HT-29 (cell line): ENCODE measurements around the gene EDIL3. TPM values are rescaled to one million over a fixed set of nuclear protein-coding genes. Genes with fewer than 3 reads are reported as not detected.
A peak's percentile ranks its signal among the peaks of the same experiment; 100 is the strongest.

Experiments
- DNase-seq: peaks from one replicate; pipeline ENCODE4 v3.0.0-alpha.2; 2015; ENCODE audit warnings: low spot score
- total RNA-seq: library from RNA; depleted of rRNA; stranded (reverse); fragments of >200 nt; shearing (Covaris generic); gene quantifications from 2 replicates; pipeline ENCODE4 v1.2.3, GENCODE V29; 2014

The EDIL3 gene
- total RNA-seq, 1 experiment from 2014 or later = not detected

- DNase-seq = no peak
These were observed 419.2 kb downstream of the EDIL3 start for GRCh38 chr5:83965441-83965840.

DNA sequence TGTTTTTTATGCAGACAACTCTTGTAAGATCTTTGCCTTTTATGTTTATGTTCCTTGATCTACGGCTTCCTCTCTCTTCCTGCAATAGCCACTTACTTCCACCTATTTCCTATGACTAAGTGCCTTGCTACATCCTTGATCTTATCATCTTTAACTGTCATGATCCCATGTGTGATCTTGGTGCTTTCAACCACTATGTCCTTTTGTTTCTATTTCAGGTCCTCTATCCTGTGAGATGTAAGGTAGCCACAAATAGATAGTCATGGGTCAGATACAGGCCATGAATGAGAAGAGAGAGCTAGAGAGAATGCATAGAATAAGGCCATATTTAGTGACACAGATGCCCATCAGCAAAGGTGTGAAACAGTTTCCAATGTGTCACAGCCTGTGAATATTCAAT, 420.4 kb downstream of the EDIL3 start:
- DNase-seq = no peak

- no peak for DNase-seq
These were observed 427.5 kb downstream of the EDIL3 start for GRCh38 chr5:83957188-83957587.

- DNase-seq = no peak
These were observed 428.3 kb downstream of the EDIL3 start for GRCh38 chr5:83956386-83956785.

- no peak for DNase-seq
These were observed 428.8 kb downstream of the EDIL3 start for GRCh38 chr5:83955916-83956315.

- no peak for DNase-seq
These were observed 436.9 kb downstream of the EDIL3 start for GRCh38 chr5:83947763-83948162.

- no peak for DNase-seq
These were observed 438.2 kb downstream of the EDIL3 start for GRCh38 chr5:83946516-83946915.

DNA sequence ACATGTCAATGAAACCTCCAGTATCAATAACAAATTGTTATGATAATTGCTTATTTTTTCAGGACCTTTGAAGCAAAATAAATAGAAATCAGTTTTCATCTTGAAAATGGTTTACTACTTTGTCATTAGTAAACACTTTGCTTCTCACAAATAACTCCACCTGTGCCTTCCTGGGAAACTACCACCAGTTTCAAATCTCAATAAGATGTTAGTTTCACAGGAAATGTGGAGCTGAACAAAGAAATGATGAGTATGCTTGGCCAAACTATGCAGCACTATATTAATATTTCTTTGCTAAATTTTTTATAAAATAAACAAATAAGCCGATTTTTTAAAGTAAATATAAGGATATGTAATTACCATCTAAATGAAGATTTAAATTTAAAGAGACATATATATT, 442.5 kb downstream of the EDIL3 start:
- DNase-seq = no peak

- no peak for DNase-seq
These were observed 446.8 kb downstream of the EDIL3 start for GRCh38 chr5:83937837-83938236.

DNA sequence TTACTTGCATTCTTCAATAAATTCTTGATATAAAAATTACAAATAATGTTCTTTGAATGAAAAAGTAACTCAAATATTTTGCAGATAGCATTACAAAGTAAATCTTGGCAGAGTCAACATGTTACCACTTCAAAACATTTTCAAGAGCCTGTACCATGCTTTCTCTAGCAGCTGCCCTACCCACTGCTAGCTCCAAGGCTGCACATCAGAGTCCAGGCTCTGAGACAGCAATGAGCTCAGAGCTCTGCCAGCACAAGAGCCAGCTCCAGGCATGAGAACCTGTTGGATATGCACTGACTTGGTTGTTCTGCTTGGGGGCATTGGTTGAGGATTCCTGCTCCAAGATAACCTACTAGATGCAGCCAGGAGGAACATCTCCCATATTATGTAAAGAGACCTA, 452.7 kb downstream of the EDIL3 start:
- no peak for DNase-seq

DNA sequence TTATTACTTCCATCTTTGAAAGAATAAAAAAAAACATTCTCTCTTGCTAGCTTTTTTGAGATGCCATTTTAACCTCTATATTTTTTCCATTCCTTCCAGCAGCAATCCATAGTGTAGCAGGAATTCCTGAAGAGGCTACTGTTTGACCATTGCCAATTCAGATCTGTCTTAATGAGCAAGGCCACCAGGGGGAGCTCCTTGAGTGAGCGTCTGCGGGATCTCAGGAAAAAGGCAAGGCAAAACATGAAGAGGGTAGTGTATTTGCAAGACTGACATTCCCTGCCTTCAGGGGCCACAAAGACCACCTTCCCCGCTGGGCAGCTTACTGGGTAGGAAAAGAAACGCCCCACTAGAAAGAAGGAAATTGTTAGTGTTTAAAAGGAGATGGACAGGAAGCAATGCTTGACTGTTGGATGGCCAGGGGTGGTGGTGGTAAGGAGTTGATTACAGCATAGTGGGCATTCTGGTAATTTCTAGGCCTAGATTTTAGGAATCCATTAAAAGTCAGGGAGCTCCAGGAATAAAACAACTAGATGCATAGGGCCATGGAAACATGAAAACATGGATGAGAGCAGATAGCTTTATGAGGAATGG, 457.4 kb downstream of the EDIL3 start:
- peak; percentile 78 for DNase-seq

GRCh38 chr5:83925955-83926337, 458.7 kb downstream of the EDIL3 start:
- DNase-seq = no peak

GRCh38 chr5:83925321-83925954, 459.2 kb downstream of the EDIL3 start:
- no peak for DNase-seq

- DNase-seq = no peak
These were observed 459.8 kb downstream of the EDIL3 start for GRCh38 chr5:83924891-83925290.

DNA sequence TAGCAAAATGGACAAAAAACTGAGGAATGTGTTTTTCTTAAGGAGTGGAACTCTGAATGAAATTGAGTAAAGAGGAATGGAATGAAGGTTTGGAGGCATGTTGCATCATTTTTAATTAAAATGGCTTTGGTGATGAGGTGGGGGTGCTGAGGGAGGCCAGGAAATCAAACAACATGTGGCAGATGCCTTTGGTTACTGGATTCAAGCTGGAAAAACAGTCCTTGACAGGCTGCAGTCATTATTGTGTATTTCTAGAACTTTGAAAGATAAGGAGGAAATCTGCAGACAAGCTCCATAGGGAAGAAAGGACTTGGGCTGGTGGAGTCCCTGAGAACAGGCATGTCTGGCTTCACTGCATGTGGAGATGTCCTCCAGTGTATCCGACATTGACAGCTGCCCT, 460.5 kb downstream of the EDIL3 start:
- no peak for DNase-seq

GRCh38 chr5:83922699-83923098, 462.0 kb downstream of the EDIL3 start:
- DNase-seq = no peak

DNA sequence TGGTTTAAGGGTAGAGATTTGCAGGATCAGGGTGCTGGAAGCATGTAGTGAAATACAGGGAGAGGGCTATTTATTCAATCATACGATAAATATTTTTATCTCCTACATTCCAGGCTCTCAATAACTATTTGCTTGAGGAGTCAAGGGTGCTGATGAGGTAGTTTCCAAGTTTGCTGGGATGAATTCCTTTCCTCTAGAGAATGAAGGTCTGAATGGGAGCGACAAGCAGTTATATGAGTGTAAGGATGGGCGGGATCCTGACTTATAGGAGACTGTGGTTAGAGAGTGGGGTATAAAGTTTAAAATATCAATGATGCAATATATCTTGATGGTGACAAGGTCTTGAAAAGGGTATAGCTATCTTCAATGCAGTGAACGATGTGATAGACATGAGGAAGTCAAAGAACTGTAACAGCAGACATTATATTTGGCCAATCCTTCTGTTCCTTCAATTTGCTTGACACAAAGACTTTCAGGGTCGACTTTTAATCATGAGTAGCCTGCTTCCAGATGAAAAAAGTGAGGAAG, 462.9 kb downstream of the EDIL3 start:
- DNase-seq = no peak

- no peak for DNase-seq
These were observed 465.3 kb downstream of the EDIL3 start for GRCh38 chr5:83919071-83920041.

DNA sequence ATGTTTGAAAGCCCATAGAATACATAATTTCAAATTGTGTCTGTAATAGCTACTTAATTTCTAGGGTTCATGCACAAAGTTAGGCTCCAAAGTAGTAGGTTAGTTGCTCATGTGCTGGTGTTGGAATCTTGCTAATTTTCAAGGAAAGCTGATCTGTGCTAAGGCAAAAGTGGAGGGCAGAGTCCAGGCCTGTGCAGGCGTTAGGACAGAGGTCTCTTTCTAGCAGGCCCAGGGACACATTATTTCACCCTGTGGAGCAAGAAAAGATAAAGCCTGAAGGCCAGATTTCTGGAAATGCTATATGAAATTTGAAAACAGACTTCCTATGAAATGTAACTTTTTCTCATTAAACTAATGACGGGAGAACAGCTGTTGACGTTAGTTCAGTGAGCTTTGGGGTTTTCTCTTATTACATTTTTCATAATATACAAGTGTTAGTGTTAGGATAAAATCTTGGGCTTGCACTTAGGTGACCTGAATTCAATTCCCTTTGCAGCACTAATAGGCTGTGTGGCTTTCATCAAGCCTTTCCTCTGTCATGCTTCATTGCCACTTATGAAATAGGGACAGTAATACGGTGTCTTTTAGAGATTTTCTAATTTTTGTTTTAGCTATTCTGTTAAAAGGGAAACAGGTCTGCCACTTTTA, 467.3 kb downstream of the EDIL3 start:
- DNase-seq = no peak

DNA sequence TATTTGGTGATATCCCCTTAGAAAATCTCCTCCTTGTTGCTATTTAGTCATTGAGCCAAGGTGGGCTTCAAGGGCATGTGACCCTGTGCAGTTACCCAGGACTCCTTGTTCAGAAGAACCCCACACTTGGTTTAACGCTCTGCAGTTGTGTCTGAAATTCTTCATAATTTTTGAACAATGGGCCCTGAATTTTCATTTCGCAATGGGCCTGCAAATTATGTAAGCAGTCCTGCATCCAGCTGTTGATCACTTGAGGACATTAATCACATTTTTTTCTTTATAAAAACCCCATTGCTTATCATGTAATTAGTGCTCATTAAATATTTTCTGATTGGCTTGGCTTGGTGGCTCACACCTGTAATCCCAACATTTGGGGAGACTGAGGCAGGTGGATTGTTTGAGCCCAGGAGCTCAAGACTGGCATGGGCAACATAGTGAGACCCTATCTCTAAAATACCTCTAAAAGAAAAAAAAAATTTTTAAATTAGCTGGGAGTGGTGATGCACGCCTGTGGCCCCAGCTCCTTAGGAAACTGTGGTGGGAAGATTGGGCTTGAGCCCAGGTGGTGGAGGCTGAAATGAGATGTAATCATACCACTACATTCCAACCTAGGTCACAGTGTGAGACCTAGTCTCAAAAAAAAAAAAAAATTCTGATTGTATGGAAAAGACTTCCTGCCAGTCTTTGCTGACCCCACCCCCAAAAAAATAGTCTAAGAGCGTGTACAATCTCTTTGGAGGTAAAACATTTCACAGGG, 469.8 kb downstream of the EDIL3 start:
- DNase-seq = no peak

- DNase-seq = no peak
These were observed 470.5 kb downstream of the EDIL3 start for GRCh38 chr5:83914199-83914598.
